GM21723 (cell line): Measurements from ENCODE around the gene LRP1B.

Source experiments
- ATAC-seq: cut with Tn5 transposase; IDR thresholded peaks from one replicate; pipeline ENCODE4 v1.9.1; 2021; ENCODE audit warnings: mild to moderate bottlenecking, moderate library complexity; ENCODE audit not compliant: unreplicated experiment

The LRP1B gene

DNA sequence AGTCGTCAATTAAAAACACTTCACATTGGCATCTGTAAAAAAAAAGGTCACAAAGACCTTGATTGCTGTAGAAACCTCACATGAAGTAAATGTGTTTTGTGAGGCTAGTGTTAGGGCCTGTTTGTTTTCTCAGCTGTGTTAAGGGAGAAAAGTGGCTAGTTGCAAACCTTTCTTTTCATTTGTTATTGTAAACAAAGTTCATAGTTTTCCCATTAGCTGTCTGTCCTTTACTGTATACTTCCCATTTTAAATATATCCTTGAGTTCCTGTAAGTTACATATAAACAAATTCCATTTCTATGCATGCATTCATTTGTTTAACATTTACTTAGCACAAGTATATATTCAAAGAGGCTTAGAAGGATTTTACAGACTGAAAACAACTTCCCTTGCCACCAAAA lies 1250.2 kb downstream of the LRP1B start:
- ATAC-seq, result no peak

DNA sequence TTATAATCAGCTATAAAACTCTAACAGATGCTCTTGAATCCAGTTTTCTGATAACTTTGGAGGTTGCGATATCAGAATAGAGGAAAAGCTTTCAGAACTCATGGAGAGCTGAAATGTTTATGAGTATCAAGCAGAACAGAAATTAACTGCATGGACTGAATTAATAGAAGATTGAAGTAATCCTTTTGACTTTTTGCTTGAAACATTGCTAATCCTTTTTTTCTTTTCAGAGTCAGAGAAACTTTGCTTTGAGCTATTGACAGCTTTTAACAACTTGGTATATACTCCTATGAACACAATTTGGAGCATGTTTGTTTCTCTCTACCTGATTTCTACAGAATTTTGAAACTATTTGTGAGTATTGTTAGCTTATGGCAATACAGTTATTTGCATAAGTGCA lies 1254.8 kb downstream of the LRP1B start:
- ATAC-seq, result no peak

- no peak for ATAC-seq
Measured at GRCh38 chr2:140873915-140874531, 1256.8 kb downstream of the LRP1B start.

DNA sequence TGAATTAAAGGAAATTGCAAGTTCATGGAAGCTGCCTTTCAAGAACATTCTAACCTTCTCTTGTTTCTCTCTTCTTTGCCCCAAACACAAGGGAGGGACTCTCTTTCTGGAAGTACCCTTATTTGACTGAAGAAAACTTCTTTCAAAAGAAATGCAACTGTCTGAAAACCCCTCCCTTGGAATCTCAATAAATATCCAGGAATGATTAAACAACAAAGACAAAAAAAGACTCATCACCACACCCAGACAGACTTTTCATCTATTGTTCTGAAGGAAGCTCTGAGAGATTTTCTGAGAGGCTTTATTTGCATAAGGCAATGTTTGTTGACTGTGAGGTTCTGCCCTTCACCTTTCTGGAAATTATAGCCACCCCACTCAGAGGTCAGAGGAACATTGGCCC lies 1260.9 kb downstream of the LRP1B start:
- no peak for ATAC-seq

- no peak for ATAC-seq
Measured at GRCh38 chr2:140869107-140869506, 1261.7 kb downstream of the LRP1B start.

GRCh38 chr2:140865837-140866236 lies 1265.0 kb downstream of the LRP1B start:
- no peak for ATAC-seq

DNA sequence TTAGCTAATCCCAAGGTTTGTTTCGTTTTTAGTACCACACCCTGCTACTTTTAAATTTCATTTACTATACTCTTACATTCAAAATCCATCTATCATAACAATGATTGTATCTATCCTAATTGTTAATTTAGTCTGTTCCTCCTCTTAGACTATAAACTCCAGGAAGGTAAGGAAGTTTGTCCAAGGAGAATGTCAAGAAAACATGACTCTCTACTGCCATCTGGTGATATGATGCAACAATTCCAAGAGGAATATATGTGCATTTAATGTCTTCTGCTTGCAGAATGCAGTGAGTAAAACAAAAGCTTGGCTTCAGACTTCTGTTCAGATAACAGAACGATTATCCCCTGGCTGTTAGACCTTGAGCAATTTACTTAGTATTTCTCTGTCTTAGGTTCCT lies 1267.1 kb downstream of the LRP1B start:
- no peak for ATAC-seq

DNA sequence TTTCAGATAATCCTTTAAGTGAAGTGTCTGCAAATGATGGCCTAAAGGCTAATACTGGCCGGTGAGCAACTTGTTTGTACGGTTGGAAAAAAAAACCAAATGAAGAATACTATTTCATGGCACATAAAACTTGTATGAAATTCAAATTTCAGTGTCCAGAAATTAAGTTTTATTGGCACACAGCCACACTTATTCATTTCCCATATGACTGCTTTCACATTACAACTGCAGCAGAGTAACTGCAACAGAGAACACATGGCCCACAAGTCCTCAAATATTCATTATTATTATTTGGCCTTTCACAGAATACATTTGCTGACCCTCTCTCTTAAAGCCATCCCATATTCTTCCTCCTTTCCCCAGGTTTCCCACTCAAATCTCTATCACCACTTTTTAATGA lies 1268.6 kb downstream of the LRP1B start:
- no peak for ATAC-seq

GRCh38 chr2:140861666-140862065 lies 1269.2 kb downstream of the LRP1B start:
- ATAC-seq, result no peak

DNA sequence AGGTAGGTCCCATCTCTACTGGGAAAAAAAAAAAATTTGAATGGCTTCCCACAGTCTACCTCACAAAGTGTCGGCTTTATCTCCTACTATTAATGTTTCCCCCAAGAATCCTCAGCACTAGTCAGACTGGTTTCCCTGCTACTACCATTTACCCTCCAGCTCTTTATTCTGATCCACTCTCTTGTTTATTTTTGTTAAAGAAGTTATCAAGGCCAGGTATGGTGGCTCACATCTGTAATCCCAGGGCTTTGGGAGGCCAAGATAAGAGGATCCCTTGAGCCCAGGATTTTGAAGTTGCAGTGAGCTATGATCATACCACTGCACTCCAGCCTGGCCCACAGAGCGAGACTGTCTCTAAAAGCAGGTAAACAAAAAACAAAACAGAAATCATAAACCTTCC lies 1275.3 kb downstream of the LRP1B start:
- ATAC-seq, result no peak

DNA sequence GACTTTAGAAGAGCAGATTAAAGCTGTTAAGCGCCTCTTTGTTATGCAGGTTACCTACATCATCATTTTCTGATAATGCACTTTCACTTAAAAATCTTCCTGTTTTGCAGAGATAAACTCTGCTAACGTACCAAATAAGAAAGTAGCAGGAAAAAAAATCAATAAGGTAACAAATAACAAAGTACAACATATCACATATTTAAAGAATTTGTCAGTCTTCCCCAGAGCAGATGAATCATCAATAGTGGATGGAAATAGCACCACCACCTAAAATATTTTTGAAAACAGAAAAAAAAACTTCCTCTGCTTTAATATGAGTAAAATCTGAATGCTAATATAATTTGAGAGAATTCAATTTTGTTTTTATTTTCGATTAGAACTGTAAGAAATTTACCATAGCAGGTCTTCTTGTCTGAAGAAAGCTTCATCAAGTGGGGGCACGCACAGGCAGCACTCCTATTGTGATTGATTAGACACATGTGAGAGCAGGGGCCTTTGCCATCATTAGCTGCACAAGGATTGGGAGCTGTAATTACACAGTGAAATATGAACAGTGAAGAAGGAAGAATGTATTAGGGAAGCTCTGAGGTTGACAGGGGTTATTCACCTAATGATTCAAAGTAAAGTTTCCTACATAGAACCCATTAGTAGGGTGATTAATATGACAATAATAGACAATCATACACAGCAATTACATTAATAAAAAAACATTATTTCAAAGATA lies 1279.4 kb downstream of the LRP1B start:
- no peak for ATAC-seq

DNA sequence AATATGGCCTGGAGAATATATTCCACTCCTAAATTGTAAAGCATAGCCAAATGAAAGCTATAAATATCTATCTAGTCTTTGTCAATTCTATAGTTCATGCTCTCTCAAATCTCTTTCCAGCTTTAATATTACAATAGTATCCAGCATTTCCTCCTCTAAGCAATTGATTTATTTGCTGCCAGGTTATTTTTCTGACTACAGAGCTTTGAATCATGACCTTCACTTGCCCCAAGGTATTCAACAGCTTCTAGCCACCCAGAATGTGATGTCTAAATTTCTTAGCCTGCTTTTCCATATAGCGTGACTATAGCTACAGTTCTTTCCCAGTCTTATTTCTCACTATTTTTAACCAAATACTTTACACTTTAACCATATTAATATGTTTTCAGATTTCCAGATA lies 1287.6 kb downstream of the LRP1B start:
- ATAC-seq, result no peak

- no peak for ATAC-seq
Measured at GRCh38 chr2:140842110-140842509, 1288.7 kb downstream of the LRP1B start.

DNA sequence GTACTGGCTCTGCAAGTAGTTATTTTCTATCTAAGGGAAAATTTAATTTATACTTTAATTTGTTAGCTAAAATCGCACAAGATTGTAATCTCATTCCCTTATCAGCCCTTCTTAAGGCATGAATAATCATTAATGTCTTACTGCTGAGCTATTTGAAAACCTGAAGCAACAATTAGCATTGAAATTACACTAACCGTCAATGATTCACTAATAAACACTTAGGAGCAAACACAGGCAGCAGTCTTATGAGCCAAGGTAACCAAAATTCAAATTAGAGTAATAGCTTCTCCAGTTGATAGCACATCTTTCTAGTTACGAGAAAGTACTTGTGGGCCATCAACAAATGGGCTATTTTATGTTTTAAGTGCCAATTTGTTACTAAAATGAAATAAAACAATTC lies 1289.7 kb downstream of the LRP1B start:
- no peak for ATAC-seq

DNA sequence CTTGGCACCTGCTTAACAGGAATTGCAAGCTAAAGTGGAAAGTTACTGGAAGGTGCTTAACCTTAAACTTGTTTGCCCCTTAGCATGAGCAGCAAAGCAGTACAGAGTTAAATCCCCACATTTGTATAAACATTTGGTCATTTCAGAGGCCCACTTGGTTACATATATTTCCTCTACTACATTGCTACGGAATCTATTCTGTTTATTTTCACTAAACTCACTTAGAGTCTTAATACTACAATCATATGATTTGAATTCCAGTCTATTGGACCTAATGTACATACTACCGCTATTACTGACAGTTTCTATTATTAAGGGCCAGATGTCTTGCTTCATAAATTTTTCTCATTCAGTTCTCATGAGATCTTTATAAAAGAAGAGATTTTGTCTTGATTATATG lies 1294.0 kb downstream of the LRP1B start:
- no peak for ATAC-seq

- ATAC-seq, result no peak
Measured at GRCh38 chr2:140835079-140835478, 1295.7 kb downstream of the LRP1B start.

DNA sequence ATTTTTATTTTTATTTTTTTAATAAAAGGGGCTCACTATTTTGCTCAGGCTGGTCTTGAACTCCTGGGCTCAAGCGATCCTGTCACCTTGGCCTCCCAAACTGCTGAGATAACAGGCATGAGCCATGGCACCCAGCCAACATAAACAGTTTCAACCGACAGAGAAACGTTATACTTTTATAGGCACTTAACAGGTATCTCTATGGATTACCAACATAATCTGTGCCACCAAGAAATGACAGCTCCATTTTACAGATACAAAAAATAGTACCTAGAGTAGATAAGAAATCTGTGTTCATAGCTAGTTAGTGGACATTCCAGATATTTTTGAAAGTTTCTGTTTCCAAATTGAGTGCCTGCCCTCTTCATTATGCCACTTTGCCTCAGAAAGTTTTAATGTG lies 1316.7 kb downstream of the LRP1B start:
- ATAC-seq, result no peak

GRCh38 chr2:140808820-140809219 lies 1322.0 kb downstream of the LRP1B start:
- ATAC-seq, result peak; percentile 73

- no peak for ATAC-seq
Measured at GRCh38 chr2:140808211-140808610, 1322.6 kb downstream of the LRP1B start.

GRCh38 chr2:140804700-140805260 lies 1326.0 kb downstream of the LRP1B start:
- no peak for ATAC-seq

GRCh38 chr2:140801311-140801710 lies 1329.5 kb downstream of the LRP1B start:
- no peak for ATAC-seq

- peak; percentile 97 for ATAC-seq
Measured at GRCh38 chr2:140797718-140798117, 1333.1 kb downstream of the LRP1B start.
